GM19468 (cell line): ENCODE measurements around the gene TMCC3.
A peak's percentile ranks its signal among the peaks of the same experiment; 100 is the strongest.
"Not testable (repeated sequence)": the region's sequence is repeated elsewhere in the genome, so short reads cannot be mapped to it uniquely, and the experiment has no call there.

Source experiments
- ATAC-seq: cut with Tn5 transposase; IDR thresholded peaks from one replicate; pipeline ENCODE4 v1.9.1; 2021; ENCODE audit warnings: mild to moderate bottlenecking, moderate library complexity, moderate number of reproducible peaks; ENCODE audit not compliant: unreplicated experiment; ENCODE audit errors: extremely low read depth

TMCC3 gene

GRCh38 chr12:94582591-94582990 lies 67.8 kb downstream of the TMCC3 start:
- no peak for ATAC-seq

DNA sequence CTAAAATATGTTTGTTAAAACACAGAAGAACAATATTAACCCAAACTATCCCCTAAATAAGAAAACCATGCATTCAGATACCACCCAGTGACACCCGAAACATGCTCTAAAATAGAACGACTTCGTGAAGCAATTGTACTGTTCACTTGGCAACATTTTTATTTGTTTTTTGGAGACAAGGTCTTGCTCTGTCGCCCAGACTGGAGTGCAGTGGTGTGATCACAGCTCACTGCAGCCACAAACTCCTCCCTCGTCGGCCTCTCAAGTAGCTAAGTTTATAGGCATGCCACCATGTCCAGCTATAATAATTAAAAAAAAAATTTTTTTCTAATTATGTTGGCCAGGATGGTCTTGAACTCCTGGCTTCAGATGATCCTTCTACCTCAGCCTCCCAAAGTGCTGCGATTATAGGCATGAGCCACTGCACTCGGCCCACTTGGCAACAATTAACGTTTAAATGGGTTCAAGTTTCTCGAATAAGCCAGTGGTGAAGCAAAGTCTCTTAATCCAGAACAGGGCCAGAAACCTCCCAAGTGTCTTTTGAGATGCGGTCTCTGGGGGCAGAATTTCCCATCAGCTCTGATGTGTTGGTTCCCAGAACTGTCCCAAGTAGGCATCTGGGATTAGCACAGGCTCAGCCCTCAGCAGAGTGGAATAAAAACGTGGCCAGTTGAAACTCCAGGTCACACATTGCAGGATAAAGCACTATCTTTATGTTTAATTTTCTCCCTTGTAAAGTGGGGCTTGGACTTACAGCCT lies 74.5 kb downstream of the TMCC3 start:
- no peak for ATAC-seq

DNA sequence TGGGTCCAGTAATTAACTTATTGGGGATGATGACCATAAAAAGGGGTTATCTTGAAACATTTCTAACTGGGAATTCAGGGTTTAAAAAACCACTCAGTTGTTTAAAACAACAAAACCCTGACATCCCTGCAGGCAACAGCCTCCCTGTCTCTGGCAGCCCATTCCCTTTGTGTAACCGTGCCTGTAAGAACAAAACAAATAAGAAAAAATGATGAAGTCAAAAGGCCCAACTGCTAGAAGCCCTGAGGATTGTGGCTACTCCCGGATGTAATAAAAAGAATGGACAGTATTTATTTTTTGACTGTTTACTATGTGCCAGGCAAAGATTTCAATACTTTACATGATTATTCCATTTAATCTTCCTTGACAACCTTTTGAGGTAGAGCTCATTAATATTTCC lies 75.3 kb downstream of the TMCC3 start:
- no peak for ATAC-seq

DNA sequence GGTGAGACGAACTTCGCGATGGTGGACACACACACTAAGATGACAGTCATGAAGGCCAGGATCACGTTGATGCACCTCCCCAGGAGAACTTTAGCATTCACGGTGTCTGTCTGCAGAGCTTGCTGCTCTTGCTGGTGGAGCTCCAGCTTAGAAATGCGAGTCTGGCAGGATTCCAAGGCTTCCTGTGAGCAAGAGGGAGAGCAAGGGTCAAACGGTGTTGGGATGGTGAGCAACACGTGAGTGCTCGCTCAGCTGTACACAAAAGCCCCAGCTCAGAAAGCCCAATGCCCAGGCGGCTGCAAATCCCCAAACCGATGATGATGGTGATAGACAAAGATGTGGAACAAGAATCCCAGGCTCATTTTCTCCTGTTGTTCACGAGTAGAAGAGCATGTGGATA lies 78.8 kb downstream of the TMCC3 start:
- no peak for ATAC-seq

DNA sequence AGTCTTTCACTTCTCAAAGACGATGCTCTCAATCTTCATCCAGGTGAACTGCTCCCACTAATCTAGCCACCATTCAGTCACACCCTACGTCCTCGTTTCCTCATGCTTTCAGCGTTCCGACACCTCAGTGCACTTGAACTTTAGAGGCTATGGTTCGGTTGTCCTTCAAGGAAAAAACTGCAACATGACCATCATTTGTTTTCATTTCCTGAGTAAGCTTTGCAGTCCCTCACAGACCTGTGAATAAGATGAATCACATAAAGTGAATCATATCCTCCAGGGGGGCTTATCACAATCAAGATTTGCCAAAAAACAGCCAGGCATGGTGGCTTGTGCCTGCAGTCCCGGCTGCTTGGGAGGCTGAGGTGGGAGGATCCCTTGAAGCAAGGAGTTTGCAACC lies 80.2 kb downstream of the TMCC3 start:
- no peak for ATAC-seq

GRCh38 chr12:94567761-94568160 lies 82.6 kb downstream of the TMCC3 start:
- no peak for ATAC-seq

GRCh38 chr12:94566345-94566744 lies 84.0 kb downstream of the TMCC3 start:
- ATAC-seq, result no peak

GRCh38 chr12:94565683-94566082 lies 84.7 kb downstream of the TMCC3 start:
- ATAC-seq, result no peak

DNA sequence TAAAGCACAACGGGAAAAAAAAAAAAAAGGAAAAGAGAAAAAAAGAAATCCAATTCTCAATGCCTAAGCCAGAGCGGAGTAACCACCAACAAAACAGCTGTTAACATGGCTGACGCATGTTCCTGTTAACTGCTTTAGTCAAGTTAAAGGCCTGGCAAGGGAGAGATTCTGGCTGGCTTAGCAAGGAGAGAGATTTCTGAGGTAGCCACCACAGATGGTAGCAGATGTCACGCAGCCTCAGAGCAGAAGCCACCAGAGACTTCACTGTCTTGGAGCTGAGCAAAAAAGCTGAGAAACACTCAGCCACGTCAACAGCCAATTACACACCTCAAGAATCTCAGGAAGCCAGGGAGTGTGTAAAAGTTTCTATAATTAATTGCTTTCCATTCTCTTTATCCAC lies 87.1 kb downstream of the TMCC3 start:
- no peak for ATAC-seq

- ATAC-seq, result peak; percentile 90
These were observed 88.4 kb downstream of the TMCC3 start for GRCh38 chr12:94561943-94562411.

GRCh38 chr12:94560431-94561221 lies 89.7 kb downstream of the TMCC3 start:
- peak; percentile 33 for ATAC-seq

DNA sequence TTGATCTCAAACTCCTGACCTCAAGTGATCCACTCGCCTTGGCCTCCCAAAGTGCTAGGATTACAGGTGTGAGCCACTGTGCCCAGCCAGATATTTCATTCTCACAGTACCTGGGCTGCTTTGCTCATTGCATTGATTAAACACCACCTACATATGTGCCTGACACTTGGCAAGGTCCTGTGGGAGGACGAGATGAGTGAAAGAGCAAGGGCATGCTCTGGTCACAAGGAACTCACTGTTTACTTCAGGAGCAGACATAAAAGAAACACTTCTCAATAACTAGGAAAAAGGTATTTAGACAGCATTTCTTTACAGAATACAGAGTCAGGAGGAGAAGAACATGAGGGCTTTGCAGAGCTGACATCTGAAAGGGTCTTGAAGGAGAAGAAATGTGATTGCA lies 91.7 kb downstream of the TMCC3 start:
- ATAC-seq, result no peak

DNA sequence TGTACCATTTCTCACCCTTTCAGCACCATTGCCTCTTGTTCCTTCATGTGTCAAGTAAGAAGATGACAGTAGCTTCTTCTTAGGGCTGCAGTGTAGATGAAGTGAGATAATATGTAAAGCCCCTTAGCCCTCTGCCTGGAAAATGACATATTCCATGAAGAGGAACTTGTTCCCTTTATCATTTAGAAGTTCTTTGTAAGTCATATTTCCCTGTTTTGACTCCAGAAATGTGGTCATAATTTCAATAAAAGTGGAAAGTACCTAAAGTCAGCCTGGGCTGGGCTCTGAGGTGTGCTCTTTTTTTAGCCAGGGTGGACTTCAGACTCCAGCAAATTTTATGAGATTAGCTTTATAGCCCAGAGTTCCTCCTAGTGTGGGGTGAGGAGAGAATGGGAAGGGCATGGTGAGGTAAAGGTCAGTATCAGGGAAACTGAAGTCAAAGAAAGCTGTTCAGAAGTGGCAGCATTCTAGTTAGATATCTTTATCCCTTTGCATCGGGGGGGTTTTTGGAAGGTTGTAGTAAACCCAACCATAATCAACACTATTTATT lies 92.5 kb downstream of the TMCC3 start:
- no peak for ATAC-seq

DNA sequence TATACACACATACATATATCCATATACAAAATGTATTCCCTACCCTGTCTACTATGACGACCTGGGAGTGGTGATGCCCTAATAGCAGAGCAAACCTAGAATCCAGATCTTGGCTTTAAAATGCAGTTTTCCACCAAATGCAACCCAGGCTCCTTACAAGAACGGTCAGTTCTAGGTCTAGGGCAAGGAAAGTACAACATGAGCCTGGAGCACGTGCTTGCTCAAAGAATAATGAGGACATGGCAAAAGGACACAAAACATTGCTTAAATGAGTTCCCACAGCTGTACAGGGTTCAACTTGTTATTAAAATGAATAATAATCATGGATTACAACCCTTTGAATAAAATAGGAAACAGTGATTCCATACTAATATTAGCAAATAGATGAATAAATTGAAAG lies 94.7 kb downstream of the TMCC3 start:
- no peak for ATAC-seq

DNA sequence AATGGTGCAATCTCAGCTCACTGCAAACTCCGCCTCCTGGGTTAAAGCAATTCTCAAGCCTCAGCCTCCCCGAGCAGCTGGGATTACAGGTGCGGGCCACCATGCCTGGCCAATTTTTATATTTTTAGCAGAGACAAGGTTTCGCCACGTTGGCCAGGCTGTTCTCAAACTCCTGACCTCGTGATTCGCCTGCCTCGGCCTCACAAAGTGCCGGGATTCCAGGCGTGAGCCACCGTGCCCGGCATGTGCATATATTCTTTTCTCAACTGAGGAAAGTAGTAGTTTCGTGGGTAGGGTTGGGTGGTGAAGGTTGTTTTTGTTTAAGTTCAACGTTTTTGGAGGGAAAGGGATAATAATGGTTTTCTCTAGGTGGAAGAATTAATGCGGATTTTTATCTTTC lies 96.5 kb downstream of the TMCC3 start:
- no peak for ATAC-seq

- no peak for ATAC-seq
These were observed 97.2 kb downstream of the TMCC3 start for GRCh38 chr12:94553130-94553519.

DNA sequence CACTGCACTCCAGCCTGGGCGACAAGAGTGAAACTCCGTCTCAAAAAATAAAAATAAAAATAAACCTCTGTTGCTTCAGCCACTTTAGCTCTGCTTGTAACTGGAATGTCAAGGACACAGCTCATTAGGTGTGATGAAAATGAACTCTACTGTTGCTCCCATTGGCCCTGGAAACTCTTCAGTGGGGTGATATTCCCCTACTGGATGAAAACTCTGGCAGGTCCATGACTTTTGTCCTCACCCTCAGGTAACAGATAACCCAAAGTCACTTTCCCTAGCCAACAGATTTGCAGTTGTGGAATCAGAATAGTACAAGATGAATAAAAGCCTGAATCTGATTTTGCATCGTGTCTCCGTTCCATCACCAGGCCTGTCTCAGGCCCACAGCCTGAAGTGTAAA lies 98.5 kb downstream of the TMCC3 start:
- no peak for ATAC-seq

DNA sequence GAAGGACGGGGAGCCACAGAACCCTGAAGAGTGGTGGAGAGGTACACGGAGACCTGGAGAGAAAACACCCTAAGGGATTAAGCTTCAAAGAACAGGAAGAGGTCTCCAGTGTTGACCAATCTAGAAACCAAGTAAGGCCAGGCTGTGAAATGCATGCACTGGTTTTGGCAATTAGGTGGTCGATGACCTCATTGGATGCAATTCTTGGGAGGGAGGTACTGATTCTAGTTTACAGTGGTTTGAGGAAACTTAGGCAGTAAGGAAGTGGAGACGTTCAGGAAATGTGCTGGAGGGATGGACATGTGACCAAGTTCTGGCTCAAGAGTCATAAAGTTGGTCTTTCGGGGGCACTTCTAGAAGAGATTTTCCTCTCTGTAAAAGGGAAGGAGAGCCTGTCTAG lies 99.4 kb downstream of the TMCC3 start:
- ATAC-seq, result no peak

- not testable (repeated sequence) for ATAC-seq
These were observed 101.5 kb downstream of the TMCC3 start for GRCh38 chr12:94548833-94549232.

GRCh38 chr12:94545935-94546771 lies 104.2 kb downstream of the TMCC3 start:
- no peak for ATAC-seq
